Trophoblast cell (in vitro differentiated cells and primary cell): ENCODE measurements around the gene SACS.

Experiments
- DNase-seq, 2 donors: peaks; one replicate each; pipeline ENCODE4 v3.0.0-alpha.2; 2016
- H2AFZ ChIP-seq: 2 replicates; pipeline ENCODE4 v1.6.1; 2013; ENCODE audit warnings: low read length, moderate library complexity, mild to moderate bottlenecking; ENCODE audit not compliant: insufficient read depth, poor library complexity
- H2AK5ac ChIP-seq: 2 replicates; pipeline ENCODE4 v1.6.1; 2013; ENCODE audit warnings: mild to moderate bottlenecking, low read length
- H2BK120ac ChIP-seq: 2 replicates; pipeline ENCODE4 v1.6.1; 2013; ENCODE audit warnings: low read length, mild to moderate bottlenecking, moderate library complexity; ENCODE audit not compliant: insufficient read depth, poor library complexity
- H2BK12ac ChIP-seq: 2 replicates; pipeline ENCODE4 v1.6.1; 2013; ENCODE audit warnings: mild to moderate bottlenecking, low read length, moderate library complexity
- H2BK5ac ChIP-seq: 2 replicates; pipeline ENCODE4 v1.6.1; 2013; ENCODE audit warnings: low read length, low read depth, moderate library complexity, mild to moderate bottlenecking; ENCODE audit not compliant: poor library complexity
- H3K14ac ChIP-seq: 2 replicates; pipeline ENCODE4 v1.6.1; 2013; ENCODE audit warnings: mild to moderate bottlenecking, low read length
- H3K18ac ChIP-seq: 2 replicates; pipeline ENCODE4 v1.6.1; 2013; ENCODE audit warnings: mild to moderate bottlenecking, low read length
- H3K23ac ChIP-seq: 2 replicates; pipeline ENCODE4 v1.6.1; 2013; ENCODE audit warnings: low read length
- H3K27ac ChIP-seq: 2 replicates; pipeline ENCODE4 v1.5.1; 2013; ENCODE audit warnings: low read depth, mild to moderate bottlenecking, inconsistent platforms, low read length, moderate library complexity
- H3K27me3 ChIP-seq: 2 replicates; pipeline ENCODE4 v1.6.1; 2013; ENCODE audit warnings: inconsistent platforms, mild to moderate bottlenecking, low read length, moderate library complexity; ENCODE audit not compliant: insufficient read depth
- H3K36me3 ChIP-seq, 2 experiments: 1 replicate in 1 of 2; 2 replicates in 1 of 2; pipeline ENCODE4 v1.6.1; 2013; ENCODE audit warnings: low read length in 2 of 2, mild to moderate bottlenecking in 2 of 2, moderate library complexity in 1 of 2; ENCODE audit not compliant: insufficient read depth in 2 of 2, control insufficient read depth in 1 of 2
- H3K4ac ChIP-seq: 2 replicates; pipeline ENCODE4 v1.6.1; 2013; ENCODE audit warnings: low read depth, mild to moderate bottlenecking, low read length, moderate library complexity
- H3K4me1 ChIP-seq, 2 experiments: 1 replicate in 1 of 2; 2 replicates in 1 of 2; pipeline ENCODE4 v1.6.1; 2013; ENCODE audit warnings: low read length in 2 of 2, mild to moderate bottlenecking in 2 of 2, moderate library complexity in 1 of 2; ENCODE audit not compliant: insufficient read depth in 2 of 2, control insufficient read depth in 1 of 2
- H3K4me2 ChIP-seq: 2 replicates; pipeline ENCODE4 v1.6.1; 2013; ENCODE audit warnings: inconsistent platforms, mild to moderate bottlenecking, low read length, moderate library complexity
- H3K4me3 ChIP-seq: 2 replicates; pipeline ENCODE4 v1.5.1; 2013; ENCODE audit warnings: mild to moderate bottlenecking, low read depth, low read length, inconsistent platforms
- H3K79me1 ChIP-seq: one replicate; pipeline ENCODE4 v1.6.1; 2013; ENCODE audit warnings: low read length
- H3K79me2 ChIP-seq: 2 replicates; pipeline ENCODE4 v1.6.1; 2013; ENCODE audit warnings: low read length, mild to moderate bottlenecking; ENCODE audit not compliant: control insufficient read depth, insufficient read depth, poor library complexity
- H3K9ac ChIP-seq: 2 replicates; pipeline ENCODE4 v1.6.1; 2013; ENCODE audit warnings: mild to moderate bottlenecking, low read length
- H3K9me3 ChIP-seq: 2 replicates; pipeline ENCODE4 v1.6.1; 2013; ENCODE audit warnings: low read depth, mild to moderate bottlenecking, control low read depth, inconsistent platforms, low read length; ENCODE audit not compliant: insufficient read depth
- H4K12ac ChIP-seq: 2 replicates; pipeline ENCODE4 v1.6.1; 2013; ENCODE audit warnings: low read depth, mild to moderate bottlenecking, low read length, moderate library complexity
- H4K8ac ChIP-seq: 2 replicates; pipeline ENCODE4 v1.6.1; 2013; ENCODE audit warnings: low read depth, mild to moderate bottlenecking, low read length, moderate library complexity
- H4K91ac ChIP-seq: one replicate; pipeline ENCODE4 v1.6.1; 2013; ENCODE audit warnings: low read depth, mild to moderate bottlenecking, low read length, moderate library complexity
- WGBS: extraction: QIAGEN DNeasy Blood & Tissue Kit; methylation state at CpG from one replicate; pipeline ENCODE4 v1.1.7; 2013; ENCODE audit warnings: missing lambda C conversion rate; ENCODE audit not compliant: insufficient read length, insufficient coverage; ENCODE audit errors: extremely low coverage; 5-methylcytosine and 5-hydroxymethylcytosine counted together

The SACS gene

DNA sequence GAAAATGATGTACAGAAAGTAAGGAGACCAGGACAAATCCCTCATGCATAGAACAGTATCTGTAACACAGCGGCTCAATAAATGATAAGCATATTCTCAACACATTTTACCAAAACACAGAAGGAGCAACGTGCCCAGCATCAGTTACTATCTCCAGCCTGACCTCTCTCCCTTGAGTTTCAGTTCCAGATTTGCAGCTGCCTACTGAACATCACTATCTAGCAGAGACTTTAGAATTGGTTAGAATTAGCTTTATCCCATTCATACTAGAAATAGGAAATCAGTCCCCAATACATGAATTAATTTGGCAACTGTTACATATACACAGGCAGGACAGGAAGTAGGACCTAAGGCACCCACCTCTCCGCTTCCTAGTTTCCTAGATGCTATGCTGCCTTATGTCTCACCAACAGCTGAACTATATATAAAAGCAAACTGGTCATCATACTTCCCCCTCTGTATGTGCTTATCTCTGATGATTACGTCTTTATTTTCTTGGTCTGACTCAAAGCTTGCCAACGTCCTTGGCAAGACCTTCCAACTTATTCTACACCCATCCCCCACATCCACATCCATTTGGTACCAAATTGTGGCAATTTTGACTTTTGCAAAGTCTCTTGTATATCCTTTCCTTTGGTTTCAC is 61.1 kb downstream of the SACS start:
- Histone ChIP-seq H2AFZ (no peak overlapping the region), H2AK5ac (no peak overlapping the region), H4K91ac (no peak overlapping the region), H3K23ac (no peak overlapping the region), H3K4me3 (no peak overlapping the region), H2BK5ac (no peak overlapping the region), H3K79me1 (peaks cover 4% of the 10 kb centered on the region), H3K27me3 (no peaks in the 10 kb centered on the region), H3K4me2 (no peak overlapping the region), H2BK120ac (no peak overlapping the region), H4K12ac (no peak overlapping the region), H3K36me3 (peaks cover 8 to 9% of the 10 kb centered on the region in 2 experiments), H3K14ac (no peak overlapping the region), H4K8ac (no peak overlapping the region), H3K18ac (no peak overlapping the region), H3K9me3 (no peaks in the 10 kb centered on the region), H3K4ac (no peak overlapping the region), H2BK12ac (no peak overlapping the region), H3K27ac (no peak overlapping the region), H3K79me2 (peaks cover 3% of the 10 kb centered on the region), H3K9ac (no peak overlapping the region), H3K4me1 (peaks cover 0 to 3% of the 10 kb centered on the region in 2 experiments)
- DNase-seq, result no peak
- no CpG with 5 or more reads among the region's 5 CpGs for WGBS

- H2AK5ac ChIP-seq, result no peak overlapping the region
- H4K12ac ChIP-seq, result no peak overlapping the region
- H3K79me2 ChIP-seq, result no peaks in the 10 kb centered on the region
- no peak overlapping the region for H3K9ac ChIP-seq
- no peak overlapping the region for H3K18ac ChIP-seq
- H4K91ac ChIP-seq, result no peak overlapping the region
- H3K23ac ChIP-seq, result no peak overlapping the region
- no peak overlapping the region for H3K4me2 ChIP-seq
- H3K27ac ChIP-seq, result no peak overlapping the region
- no peak overlapping the region for H2AFZ ChIP-seq
- no peak overlapping the region for H2BK5ac ChIP-seq
- H4K8ac ChIP-seq, result no peak overlapping the region
- no peak for DNase-seq
- H3K36me3 ChIP-seq, result peaks cover 14% of the 10 kb centered on the region in 2 experiments
- H2BK12ac ChIP-seq, result no peak overlapping the region
- no peaks in the 10 kb centered on the region for H3K27me3 ChIP-seq
- H3K4me3 ChIP-seq, result no peak overlapping the region
- no CpG with 5 or more reads among the region's 6 CpGs for WGBS
- no peak overlapping the region for H3K14ac ChIP-seq
- no peaks in the 10 kb centered on the region for H3K4me1 ChIP-seq
- H3K4ac ChIP-seq, result no peak overlapping the region
- H2BK120ac ChIP-seq, result no peak overlapping the region
- H3K79me1 ChIP-seq, result no peaks in the 10 kb centered on the region
- no peaks in the 10 kb centered on the region for H3K9me3 ChIP-seq
These were observed 65.6 kb downstream of the SACS start for GRCh38 chr13:23367907-23368306.

DNA sequence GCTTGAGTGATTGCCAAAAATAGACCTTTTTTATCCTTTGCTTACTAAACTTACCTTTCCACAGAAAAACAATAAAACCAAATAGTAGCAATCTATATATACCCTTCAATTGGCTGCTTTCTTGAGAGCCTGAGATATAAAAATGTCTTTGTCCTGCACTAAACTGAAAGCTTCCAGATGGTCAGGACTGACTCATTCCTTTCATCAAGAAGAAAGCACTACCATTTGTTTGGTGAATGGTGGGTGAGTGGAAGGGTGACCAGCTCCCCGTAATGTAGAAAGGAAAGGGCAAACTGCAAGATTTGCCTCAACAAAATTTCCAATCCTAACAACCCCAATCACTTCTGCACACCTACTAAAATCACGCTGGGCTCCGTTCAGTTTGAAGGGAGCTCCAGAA is 67.8 kb downstream of the SACS start:
- Histone ChIP-seq H3K23ac (no peak overlapping the region), H3K36me3 (peaks cover 17 to 21% of the 10 kb centered on the region in 2 experiments), H3K4ac (no peak overlapping the region), H2BK5ac (no peak overlapping the region), H3K4me1 (no peaks in the 10 kb centered on the region), H3K4me2 (no peak overlapping the region), H2AFZ (no peak overlapping the region), H3K79me1 (no peaks in the 10 kb centered on the region), H3K9ac (no peak overlapping the region), H2BK12ac (no peak overlapping the region), H3K9me3 (no peaks in the 10 kb centered on the region), H2BK120ac (no peak overlapping the region), H3K27me3 (no peaks in the 10 kb centered on the region), H4K12ac (no peak overlapping the region), H3K27ac (no peak overlapping the region), H2AK5ac (no peak overlapping the region), H3K18ac (no peak overlapping the region), H3K14ac (no peak overlapping the region), H4K91ac (no peak overlapping the region), H3K4me3 (no peak overlapping the region), H4K8ac (no peak overlapping the region), H3K79me2 (no peaks in the 10 kb centered on the region)
- no CpG with 5 or more reads among the region's 3 CpGs for WGBS
- no peak for DNase-seq

DNA sequence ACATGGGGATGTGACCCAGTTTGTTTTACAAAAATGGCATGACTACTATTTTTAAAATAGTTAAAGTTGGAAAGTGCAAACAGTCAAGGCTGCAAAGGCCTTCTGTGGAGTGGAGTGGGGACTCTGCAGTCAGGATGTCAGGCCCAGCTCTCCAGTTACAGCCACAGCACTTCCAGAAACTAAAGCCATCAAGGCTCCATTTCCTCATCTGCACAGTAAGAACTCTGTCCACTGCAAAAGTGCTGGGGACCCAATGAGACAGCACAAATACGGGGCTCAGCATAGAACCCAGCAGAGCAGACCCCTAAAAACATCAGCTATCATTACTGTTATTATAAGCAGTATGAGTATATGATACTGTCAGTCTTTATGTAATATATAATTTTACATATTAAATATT is 73.6 kb downstream of the SACS start:
- Histone ChIP-seq H3K27me3 (no peaks in the 10 kb centered on the region), H4K12ac (no peak overlapping the region), H3K4me3 (no peak overlapping the region), H3K23ac (no peak overlapping the region), H3K18ac (no peak overlapping the region), H2BK5ac (no peak overlapping the region), H3K14ac (no peak overlapping the region), H3K79me2 (no peaks in the 10 kb centered on the region), H3K4ac (no peak overlapping the region), H4K91ac (no peak overlapping the region), H2AK5ac (no peak overlapping the region), H3K9me3 (no peaks in the 10 kb centered on the region), H3K9ac (no peak overlapping the region), H4K8ac (no peak overlapping the region), H2BK12ac (no peak overlapping the region), H3K79me1 (no peaks in the 10 kb centered on the region), H3K27ac (no peak overlapping the region), H3K4me1 (no peaks in the 10 kb centered on the region), H2AFZ (no peak overlapping the region), H3K4me2 (no peak overlapping the region), H2BK120ac (no peak overlapping the region), H3K36me3 (peaks cover 17 to 27% of the 10 kb centered on the region in 2 experiments)
- WGBS, result no CpG with 5 or more reads among the region's 1 CpG
- DNase-seq, result no peak
